CD4-positive, alpha-beta T cell treated with Interleukin-6 for 4 hours (primary cell): ENCODE data around the gene PLA2G2C.
"Not testable (repeated sequence)": the region's sequence is repeated elsewhere in the genome, so short reads cannot be mapped to it uniquely, and the experiment has no call there.

Experiments
- DNase-seq: peaks from one replicate; pipeline ENCODE4 v3.0.0-alpha.2; 2020; ENCODE audit warnings: mixed read lengths

Gene PLA2G2C

DNA sequence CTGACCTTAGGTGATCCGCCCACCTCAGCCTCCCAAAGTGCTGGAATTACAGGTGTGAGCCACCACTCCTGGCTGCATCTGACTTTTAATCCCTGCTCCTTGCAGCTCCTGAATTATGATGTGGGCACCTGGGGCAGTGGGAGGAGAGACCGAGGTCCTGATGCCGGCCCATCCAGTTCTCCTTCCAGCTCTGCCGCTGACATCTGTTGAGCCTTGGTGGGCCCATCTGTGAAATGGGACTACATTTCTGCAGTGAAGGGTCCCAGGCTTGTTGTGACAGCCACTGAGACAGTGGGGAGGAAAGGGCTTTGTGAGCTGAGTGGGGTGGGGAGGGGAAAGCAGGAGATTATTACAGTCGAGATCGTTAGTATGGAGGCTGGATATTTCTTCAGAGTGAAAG, 35.3 kb downstream of the PLA2G2C start:
- DNase-seq: no peak

DNA sequence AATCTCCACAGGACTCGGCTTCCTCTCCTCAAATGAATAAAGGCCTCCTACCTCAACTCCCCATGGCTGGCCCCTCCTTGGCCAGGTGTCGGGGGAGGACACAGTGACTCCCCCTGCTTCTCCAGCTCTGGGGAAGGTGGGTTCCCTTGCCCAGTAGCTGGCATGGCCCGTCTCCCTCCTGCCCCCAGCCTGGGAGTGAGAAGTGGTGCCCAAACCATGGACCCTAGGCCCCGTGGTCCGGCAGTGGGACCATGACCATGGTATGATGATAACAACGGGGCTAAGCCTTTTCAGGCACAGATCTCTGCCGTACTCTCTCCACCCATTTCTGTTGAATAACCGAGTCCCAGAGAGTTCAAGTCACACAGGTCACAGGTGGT, 36.0 kb downstream of the PLA2G2C start:
- DNase-seq: no peak

DNA sequence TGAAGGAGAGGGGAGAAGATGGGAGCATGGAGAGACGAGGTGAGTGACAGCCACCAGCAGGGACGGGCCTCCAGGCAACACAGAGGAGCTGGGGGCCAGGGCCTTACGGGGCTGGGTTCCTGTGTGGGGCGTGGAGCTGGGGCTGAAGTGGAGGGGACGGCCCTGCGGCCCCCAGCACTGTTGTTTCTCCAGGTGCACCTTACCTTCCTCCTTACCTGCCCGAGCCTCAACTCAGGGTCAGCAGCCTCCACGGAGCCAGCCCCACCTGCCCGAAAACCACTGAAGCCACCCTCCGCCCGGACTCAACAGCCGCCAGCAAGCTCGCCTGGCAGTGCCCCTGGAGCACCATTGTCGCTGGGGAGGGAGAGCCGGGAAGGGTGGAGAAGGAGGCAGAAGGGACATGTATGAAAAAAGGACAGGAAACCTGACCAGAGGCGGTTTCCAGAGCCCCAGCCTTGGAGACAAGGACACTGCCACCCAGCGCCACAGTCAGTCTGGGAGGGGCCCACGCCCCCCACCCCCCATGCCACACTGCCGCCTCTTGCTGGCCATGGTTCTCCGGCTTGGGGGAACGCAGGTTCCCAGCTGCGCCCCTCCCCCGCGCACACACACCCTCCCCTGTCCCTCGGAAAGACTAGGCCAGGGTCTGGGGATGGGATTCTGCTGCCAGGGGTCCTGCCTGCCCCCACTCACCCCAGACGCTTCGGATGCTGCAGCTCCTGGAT, 36.6 kb downstream of the PLA2G2C start:
- no peak for DNase-seq

DNA sequence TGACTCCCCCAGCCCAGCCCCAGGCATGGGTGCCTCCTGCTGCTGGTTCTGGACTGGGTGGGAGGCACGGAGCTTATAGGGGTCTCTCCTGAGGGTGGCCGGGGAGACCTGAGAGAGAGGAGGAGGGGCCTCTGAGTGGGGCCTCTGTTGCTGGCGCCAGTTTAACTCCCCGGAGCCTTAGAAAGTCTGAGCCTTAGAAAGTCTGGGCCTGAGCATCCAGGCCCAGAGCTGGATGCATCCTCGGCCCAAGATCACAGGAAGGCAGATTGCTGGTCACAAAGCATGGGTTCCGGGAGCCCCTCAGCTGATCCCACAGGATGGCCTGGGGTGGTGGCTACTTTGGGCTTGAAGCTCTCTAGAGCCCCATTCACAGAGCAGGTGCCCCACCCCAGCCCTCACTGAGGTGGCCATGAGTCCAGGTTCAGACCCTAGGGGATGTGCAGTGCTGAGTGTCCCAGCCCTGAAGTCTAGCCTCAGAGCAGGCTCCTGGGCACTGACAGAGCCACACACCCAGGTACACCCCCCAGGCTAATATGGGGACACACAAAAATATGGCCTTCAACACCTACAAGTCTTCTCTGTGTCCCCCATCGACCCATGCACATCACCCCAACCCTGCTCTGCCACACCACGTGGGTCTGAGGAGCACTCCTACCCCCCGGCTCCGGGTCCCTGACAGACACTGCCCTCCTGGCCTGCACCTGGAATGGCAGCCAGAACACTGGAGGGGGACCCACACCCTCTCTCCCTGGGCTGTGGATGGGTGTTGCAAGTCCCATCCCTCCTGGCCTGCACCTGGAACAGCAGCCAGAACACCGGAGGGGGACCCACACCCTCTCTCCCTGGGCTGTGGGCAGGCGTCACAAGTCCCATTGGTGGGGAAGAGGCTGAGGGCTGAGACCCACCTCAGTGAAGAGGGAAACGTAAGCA, 37.5 kb downstream of the PLA2G2C start:
- no peak for DNase-seq

DNA sequence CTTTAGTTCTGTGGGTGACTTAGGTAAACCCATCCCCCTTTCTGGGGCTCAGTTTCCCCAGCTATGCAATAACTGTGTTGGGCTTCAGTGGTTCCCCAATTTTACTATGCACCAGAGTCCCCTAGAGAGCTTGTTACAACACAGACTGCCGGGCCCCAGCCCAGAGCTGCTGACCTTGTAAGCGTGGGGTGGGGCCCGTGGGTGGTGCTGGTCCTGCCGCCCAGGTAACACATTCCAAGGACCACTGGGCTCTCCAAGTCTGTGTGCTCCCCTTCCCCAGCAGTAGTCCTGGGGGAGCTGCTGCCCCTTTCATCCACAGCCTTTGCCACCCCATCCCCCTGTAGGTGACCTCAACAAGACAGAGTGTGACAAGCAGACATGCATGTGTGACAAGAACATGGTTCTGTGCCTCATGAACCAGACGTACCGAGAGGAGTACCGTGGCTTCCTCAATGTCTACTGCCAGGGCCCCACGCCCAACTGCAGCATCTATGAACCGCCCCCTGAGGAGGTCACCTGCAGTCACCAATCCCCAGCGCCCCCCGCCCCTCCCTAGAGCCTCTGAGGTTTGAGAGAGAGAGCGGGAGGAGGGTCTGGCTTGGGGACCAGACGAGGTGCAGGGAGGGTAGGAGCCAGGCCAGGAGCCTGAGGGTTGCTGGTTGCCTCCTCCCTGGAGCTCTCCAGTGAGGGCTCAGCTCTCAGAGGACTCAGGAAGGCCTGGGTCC, 38.3 kb downstream of the PLA2G2C start:
- DNase-seq: no peak

DNA sequence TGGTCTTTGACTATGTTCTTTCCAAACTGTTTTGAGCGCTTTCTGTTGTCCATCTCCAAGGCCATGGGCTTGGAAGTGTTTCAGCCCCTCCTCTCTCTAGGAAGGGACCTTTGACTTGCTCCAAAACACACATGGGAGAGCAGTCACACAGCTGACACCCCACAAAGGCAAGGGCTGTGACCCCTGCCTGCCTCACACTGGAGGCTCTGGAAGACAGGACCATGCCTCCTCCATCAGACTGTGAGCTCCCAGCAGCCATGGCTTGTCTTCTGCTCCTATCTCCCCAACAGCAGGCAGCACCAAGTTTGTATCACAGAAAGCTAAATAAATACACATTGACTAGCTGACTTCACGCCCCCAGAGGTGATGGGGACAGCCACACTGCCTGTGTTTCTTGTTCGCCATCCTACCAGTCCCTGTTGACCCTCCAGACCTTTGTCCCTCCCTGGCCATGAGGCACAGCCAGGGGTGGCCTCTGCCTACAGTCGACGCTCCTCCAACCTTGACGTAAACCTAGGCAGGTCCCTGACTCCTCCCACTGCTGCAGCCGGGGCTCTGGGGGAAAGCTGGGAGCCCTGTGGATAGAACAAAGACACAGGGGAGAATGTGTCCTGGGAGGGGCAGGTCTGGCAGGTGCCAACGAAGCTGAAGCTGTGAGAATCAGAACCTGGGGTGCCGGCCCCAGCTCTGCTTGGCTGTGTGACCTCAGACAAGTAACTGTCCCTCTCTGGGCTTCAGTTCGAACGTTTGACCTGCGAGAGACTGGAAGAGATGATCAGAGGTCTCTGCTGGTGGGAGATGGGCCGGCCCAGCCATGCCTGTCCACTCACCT, 42.4 kb downstream of the PLA2G2C start:
- no peak for DNase-seq

DNA sequence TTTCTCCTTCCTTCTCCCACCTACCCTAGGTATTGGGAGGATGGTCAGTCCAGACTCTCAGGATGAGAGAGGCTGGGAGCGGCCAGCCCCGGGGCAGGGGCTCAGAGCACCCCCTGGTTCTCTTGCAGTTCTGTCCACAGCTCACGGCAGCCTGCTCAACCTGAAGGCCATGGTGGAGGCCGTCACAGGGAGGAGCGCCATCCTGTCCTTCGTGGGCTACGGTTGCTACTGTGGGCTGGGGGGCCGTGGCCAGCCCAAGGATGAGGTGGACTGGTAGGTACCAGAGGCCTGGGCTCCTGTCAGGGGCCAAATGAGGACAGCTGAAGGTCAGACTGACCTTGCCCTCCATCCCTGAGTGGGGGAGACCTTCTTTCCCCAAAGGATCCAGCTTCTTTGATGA, 43.0 kb downstream of the PLA2G2C start:
- no peak for DNase-seq

DNA sequence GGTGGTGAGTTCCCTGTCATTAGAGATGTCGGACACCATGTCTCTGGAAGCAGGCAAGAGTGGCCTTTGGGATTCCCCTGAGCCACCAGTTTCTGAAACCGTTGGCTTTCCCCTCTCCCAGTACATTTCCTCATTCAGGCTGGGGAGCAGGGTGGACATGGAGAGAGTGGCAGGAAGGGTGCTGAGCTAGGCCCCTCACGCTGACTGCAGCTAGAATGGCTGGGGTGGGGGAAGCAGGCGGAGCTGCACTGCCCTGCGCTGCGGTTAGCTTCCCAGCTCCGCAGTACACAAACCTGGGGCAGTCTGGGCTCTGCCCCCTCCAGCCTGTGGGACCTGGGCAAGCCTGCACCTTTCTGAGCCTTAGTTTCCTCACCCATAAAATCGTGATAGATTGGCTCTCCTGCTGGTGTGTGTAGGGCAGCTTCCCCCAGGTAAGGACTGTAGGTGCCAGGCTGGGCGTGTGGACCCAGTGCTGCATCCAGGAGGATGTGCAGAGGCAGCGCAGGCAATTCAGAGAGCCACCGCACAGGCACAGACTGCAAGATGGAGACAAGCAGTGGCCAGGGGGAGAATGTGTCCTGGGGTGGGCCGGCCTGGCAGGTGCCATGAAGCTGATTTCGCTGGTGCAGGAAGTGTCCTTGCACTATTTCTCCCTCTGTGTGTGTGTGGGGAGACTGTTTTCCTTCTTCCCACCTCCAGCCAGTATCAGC, 44.2 kb downstream of the PLA2G2C start:
- DNase-seq: no peak

DNA sequence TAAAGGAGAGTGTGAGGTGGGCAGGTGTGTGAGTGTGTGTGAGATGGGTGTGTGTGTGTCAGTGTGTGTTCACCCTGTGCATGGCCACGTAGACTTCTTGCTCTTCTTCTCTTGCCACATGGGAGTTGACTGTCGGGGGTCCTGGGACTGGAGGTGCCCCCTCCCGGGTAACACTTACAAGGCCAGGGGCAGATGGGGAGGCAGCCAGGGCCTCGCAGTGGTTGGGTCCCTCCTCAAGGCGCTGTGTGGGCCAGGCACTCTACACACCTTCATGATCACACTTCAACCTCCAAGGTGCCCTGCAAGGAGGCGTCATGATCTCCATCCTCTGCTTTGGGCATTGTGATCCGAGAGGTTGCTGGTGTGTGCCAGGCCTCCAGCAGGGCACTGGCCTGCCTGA, 44.9 kb downstream of the PLA2G2C start:
- DNase-seq: no peak

DNA sequence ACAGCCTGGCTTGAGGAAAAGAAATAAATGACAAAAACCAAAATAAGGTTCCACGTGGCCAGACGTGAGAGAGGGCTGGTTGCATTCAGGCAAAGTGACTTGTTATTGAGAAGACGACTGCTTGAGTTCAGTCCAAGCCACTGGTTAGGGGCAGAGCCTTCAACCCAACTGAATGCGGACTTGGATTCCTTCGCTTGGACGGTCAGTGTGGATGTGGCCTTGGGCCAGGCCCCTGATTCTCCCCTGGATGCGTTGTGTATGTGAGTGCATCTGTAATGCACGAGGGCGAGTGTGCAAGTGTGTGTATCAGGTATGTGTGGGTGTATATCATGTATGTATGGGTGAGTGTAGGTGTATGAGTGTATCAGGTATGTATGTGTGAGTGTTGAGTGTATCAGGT, 45.3 kb downstream of the PLA2G2C start:
- DNase-seq: no peak

DNA sequence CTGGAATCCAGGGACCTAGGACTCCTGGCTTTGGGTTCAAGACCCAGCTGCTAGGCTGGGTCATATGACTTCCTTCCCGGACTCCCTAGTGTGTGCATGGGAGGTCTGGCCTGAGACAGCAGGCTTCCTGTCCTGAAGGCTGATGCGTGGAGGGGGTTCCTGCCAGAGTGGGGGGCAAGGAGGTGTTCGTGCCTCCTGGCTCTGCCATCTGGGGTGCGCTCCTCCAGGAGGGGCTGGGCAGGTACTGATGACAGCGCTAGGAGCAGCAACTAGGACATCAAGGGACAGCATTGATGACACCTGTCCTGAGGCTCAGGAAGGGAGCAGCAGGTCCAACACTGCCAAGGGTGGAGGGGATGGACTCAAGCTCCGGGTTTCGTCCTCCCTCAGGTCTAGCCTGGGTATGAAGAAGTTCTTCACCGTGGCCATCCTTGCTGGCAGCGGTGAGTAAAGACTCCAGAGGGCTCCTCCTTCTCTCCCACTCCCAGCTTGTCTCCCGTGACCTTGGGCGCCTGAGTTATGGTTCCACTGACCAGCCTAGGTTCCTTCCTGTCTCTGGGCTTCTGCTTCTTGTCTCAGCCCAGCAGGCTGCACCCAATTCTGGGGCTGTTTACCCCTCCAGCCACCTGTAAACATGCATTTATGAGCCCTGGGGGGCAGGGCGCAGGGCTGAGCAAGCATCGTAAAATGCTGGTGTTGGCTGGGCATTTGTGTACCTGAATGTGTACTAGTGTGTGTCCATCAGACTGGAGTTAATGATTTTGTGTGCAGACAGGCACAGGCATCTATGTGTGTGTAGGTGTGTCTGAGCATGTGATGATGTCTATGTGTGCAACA, 46.3 kb downstream of the PLA2G2C start:
- no peak for DNase-seq

DNA sequence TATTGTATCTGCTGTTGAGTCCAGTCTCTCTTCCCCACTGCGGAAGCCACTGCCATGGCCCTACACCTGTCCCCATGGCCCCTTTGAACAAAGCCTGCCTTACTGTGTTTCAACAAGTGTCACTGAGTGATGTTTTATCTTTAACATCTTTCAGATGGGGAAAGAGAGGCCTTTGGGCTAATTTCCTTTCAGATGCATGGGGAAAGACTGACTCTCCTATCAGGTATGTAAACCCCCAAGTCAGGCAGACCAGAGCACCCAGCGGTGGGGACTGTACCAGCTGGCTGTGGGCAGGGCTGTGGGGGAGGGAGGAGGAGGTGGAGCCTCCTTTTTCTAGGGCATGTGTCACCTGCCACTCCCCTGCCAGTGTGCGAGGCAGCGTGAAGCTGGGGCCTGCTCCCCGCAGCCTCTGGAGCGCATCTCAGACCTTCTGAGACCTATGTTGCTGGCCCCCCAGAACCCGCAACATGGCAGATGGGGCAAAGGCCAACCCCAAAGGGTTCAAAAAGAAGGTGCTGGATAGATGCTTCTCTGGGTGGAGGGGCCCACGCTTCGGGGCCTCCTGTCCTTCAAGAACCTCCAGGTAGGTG, 47.3 kb downstream of the PLA2G2C start, which contains the start of gene PLA2G2F:
PLA2G2F (plus strand) TSS at position 363 of the 590 bp plus-strand sequence; CDS start at position 468, 105 bp downstream.
- DNase-seq: no peak

DNA sequence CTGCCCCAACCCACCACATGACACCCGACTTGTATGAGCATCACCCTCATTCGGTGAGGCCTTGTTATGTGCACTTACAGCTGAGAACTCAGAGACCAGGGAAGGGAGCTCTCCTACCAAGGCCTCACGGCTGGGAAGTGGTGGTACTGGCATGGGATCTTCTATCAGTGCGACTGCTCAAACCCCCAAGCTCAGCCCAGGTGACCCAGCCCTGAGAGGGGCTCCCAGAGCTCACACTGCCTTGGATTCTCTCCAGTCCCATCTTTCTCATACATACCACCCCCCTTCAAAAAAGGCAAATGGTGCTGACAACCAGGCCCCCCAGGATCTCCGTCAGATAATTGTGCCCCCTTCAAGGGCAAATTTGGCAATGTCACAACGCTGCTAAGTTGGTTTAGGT, 48.0 kb downstream of the PLA2G2C start:
- no peak for DNase-seq

DNA sequence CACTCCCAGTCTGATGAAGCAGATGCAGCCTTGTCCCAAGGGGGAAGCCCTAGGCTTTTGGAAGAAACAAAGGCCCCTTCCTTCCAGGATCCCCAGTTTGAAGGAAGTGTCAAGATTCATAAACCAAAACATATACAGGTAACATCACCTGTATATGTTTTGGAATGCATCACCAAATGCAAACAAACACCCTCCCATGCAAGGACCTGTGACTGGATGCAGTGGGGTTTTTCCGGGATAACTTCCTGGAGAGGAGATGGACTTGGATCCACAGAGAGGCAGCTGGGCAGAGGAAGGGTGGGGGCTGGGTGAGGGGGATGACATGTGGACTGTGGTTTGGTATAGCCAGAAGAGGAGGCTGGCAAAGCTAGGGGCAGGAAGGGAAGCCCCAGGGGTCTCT, 48.7 kb downstream of the PLA2G2C start:
- no peak for DNase-seq

DNA sequence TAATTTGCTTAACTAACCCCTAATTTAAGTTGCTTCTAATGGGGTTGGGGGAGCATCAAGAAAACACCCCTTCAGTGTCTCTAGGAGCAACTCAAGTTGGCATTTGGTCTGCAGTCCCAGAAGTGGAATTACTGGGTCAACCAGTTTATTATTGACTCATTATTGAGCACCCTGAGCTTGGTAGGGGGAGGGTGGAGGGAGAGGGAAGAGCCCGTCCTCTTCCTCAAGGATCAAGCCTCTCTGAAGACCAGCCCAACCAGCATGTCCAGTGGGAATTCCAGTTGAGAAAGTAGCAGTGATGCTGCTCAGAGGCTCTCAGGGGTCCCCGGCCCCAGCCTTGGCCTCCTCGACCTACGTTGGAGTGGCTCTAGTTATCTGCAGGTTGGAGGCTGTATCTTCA, 49.3 kb downstream of the PLA2G2C start:
- no peak for DNase-seq

DNA sequence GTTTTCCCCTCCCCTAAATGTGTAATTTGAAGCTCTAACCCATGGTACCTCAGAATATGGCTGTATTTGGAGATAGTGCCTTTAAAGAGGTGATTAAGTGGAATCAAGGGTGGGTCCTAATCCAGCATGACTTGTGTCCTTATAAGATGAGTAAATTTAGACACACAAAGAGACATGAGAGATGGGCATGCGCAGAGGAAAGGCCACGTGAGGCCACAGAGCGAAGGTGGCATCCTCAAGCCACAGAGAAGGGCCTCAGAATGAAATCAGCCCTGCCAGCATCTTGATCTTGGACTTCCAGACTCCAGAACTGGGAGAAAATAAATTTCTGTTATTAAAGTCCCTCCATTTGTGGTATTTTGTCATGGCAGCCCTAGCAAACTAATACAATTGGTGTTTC, 50.1 kb downstream of the PLA2G2C start:
- DNase-seq: no peak

DNA sequence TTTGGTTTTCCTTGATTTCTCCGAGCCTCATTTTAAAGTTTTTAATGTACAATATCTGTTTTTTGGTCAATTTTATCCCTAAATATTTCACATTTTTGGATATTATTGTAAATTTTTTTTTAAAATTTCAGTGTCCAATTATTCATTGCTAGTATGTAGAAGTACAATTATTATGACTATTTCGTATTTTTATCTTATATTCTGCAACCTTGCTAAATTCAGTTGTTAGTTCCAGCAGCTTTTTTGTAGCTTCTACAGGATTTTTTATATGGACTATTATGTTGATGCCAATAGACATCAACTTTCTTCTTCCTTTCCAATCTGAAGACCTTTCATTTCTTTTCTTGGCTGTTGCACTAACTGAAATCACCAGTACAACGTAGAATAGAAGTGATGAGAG, 51.3 kb downstream of the PLA2G2C start:
- DNase-seq: no peak

DNA sequence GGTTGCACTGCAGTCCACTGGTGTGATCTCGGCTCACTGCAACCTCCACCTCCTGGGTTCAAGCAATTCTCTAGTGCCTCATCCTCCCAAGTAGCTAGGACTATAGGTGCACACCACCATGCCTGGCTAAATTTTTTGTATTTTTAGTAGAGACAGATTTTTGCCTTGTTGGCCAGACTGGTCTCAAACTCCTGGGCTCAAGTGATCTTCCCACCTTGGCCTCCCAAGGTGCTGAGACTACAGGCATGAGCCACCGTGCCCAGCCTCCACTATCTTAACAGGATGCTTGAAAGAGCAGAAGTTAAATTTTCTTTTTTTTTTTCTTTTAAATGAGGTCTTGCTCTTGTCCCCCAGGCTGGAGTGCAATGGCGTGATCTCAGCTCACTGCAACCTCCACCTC, 55.8 kb downstream of the PLA2G2C start:
- not testable (repeated sequence) for DNase-seq

DNA sequence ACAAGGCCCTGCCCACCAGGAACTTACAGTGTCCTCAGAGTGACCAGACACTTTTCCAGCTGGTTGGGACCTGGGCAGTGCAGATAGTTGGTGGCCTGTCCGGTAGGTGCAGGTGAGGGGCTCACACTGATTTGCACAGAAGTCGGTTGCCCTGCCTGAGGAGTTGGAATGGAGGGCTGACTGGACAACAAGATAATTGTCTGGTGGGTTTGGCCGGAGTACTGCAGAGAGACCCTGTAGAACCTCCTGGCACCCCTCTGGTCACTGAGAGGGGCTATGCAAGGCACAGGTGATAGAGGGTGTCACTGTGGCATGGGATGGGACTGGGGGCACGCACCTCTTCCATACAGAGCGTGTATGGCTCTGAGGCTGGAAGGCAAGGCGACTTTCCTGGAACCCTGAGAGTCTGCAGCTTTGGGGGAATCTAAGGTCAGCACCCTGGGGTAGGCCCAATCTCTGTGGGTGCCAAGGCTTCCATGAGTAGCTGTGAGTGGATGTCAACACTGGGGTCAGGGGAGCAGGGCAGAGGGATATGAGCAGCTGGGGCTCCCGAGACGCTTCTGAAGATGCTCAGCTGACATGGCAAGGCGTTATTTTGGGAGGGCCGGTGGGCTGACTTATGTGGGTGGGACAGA, 59.4 kb downstream of the PLA2G2C start:
- DNase-seq: no peak
